IMR-90 (cell line): ENCODE data around the gene OXNAD1. TPM values are rescaled to one million over a fixed set of nuclear protein-coding genes. Genes with fewer than 3 reads are reported as not detected.

Experiments used
- ATAC-seq: fragments of 200-7000 bp; cut with Tn5 transposase; 2 replicates; pipeline ENCODE4 v1.9.1; 2020; ENCODE audit warnings: low read depth, mild to moderate bottlenecking, moderate library complexity
- BruUV-seq: library from RNA; stranded (reverse); fragments of 400-500 nt; replicated peaks from 2 replicates; lab custom pipeline; 2021; lab: Mats Ljungman, UMichigan
- CTCF ChIA-PET: fragments of 300-600 bp; formaldehyde crosslinking; extraction: SDS; loops from one replicate; lab custom pipeline; 2021; ENCODE audit warnings: antibody characterized with exemption; lab: Yijun Ruan, JAX
- POLR2A ChIA-PET: fragments of 300-600 bp; sonication (Branson Sonifier 250); formaldehyde crosslinking; loops from one replicate; lab custom pipeline; 2022; ENCODE audit warnings: antibody characterized with exemption; ENCODE audit not compliant: unreplicated experiment; lab: Charles Lee
- DNase-seq: peaks from one replicate; pipeline ENCODE4 v3.0.0; 2013
- H2AFZ ChIP-seq: replicated peaks from 2 replicates; pipeline ENCODE3; 2013; ENCODE audit warnings: low read length, mild to moderate bottlenecking; ENCODE audit not compliant: poor library complexity
- H2AK5ac ChIP-seq: 2 replicates; pipeline ENCODE4 v1.6.1; 2013; ENCODE audit warnings: low read depth, low read length, inconsistent platforms
- H2AK9ac ChIP-seq: replicated peaks from 2 replicates; pipeline ENCODE3; 2013; ENCODE audit warnings: mild to moderate bottlenecking, low read depth, low read length, moderate library complexity; ENCODE audit not compliant: poor library complexity
- H2BK120ac ChIP-seq: 2 replicates; pipeline ENCODE4 v1.6.1; 2013; ENCODE audit warnings: low read depth, low read length, inconsistent platforms
- H2BK15ac ChIP-seq: 3 replicates; pipeline ENCODE4 v1.6.1; 2013; ENCODE audit warnings: low read depth, low read length, inconsistent platforms
- H2BK20ac ChIP-seq: 2 replicates; pipeline ENCODE4 v1.6.1; 2013; ENCODE audit warnings: low read depth, mild to moderate bottlenecking, inconsistent platforms, low read length, moderate library complexity
- H2BK5ac ChIP-seq: 2 replicates; pipeline ENCODE4 v1.6.1; 2013; ENCODE audit warnings: mild to moderate bottlenecking, low read depth, low read length, inconsistent platforms; ENCODE audit not compliant: poor library complexity, severe bottlenecking
- H3K14ac ChIP-seq: replicated peaks from 2 replicates; pipeline ENCODE4 v1.6.1; 2013; ENCODE audit warnings: low read depth, low read length, inconsistent platforms
- H3K18ac ChIP-seq: 2 replicates; pipeline ENCODE4 v1.6.1; 2013; ENCODE audit warnings: low read depth, low read length, control low read depth
- H3K23ac ChIP-seq: 2 replicates; pipeline ENCODE4 v1.6.1; 2013; ENCODE audit warnings: low read depth, low read length, inconsistent platforms
- H3K27ac ChIP-seq: 2 replicates; pipeline ENCODE4 v1.5.1; 2013; ENCODE audit warnings: mild to moderate bottlenecking, control low read depth, low read length; ENCODE audit not compliant: insufficient read depth
- H3K27me3 ChIP-seq: 2 replicates; pipeline ENCODE4 v1.6.1; 2013; ENCODE audit warnings: low read length; ENCODE audit not compliant: control insufficient read depth, insufficient read depth
- H3K36me3 ChIP-seq: 2 replicates; pipeline ENCODE4 v1.6.1; 2013; ENCODE audit warnings: low read length, mixed read lengths; ENCODE audit not compliant: control insufficient read depth, insufficient read depth
- H3K4ac ChIP-seq: 2 replicates; pipeline ENCODE4 v1.6.1; 2013; ENCODE audit warnings: low read depth, low read length, inconsistent platforms
- H3K4me1 ChIP-seq: 2 replicates; pipeline ENCODE4 v1.6.1; 2013; ENCODE audit warnings: low read length, mixed read lengths; ENCODE audit not compliant: control insufficient read depth, insufficient read depth
- H3K4me2 ChIP-seq: 2 replicates; pipeline ENCODE4 v1.6.1; 2013; ENCODE audit warnings: low read depth, mild to moderate bottlenecking, control low read depth, low read length, moderate library complexity
- H3K4me3 ChIP-seq: 2 replicates; pipeline ENCODE4 v1.5.1; 2013; ENCODE audit warnings: low read depth, mild to moderate bottlenecking, control low read depth, low read length, moderate library complexity; ENCODE audit not compliant: insufficient read depth
- H3K56ac ChIP-seq: 2 replicates; pipeline ENCODE4 v1.6.1; 2013; ENCODE audit warnings: low read length, inconsistent platforms; ENCODE audit not compliant: insufficient read depth; ENCODE audit errors: extremely low read depth
- H3K79me1 ChIP-seq, 2 experiments: 2 replicates each; pipeline ENCODE4 v1.6.1; 2013; ENCODE audit warnings: low read length in 2 of 2, inconsistent platforms in 1 of 2, low read depth in 1 of 2
- H3K9ac ChIP-seq: 2 replicates; pipeline ENCODE4 v1.6.1; 2013; ENCODE audit warnings: low read depth, low read length, control low read depth
- H3K9me1 ChIP-seq: 2 replicates; pipeline ENCODE4 v1.6.1; 2013; ENCODE audit warnings: low read length, inconsistent platforms; ENCODE audit not compliant: insufficient read depth
- H3K9me3 ChIP-seq: 2 replicates; pipeline ENCODE4 v1.6.1; 2013; ENCODE audit warnings: low read length; ENCODE audit not compliant: control insufficient read depth, insufficient read depth
- H4K20me1 ChIP-seq: 2 replicates; pipeline ENCODE4 v1.6.1; 2013; ENCODE audit warnings: low read length, inconsistent platforms; ENCODE audit not compliant: insufficient read depth
- H4K5ac ChIP-seq: 2 replicates; pipeline ENCODE4 v1.6.1; 2013; ENCODE audit warnings: mild to moderate bottlenecking, low read depth, low read length, control low read depth
- H4K8ac ChIP-seq, 2 experiments: 2 replicates each; pipeline ENCODE4 v1.6.1; 2013; ENCODE audit warnings: low read depth in 2 of 2, low read length in 2 of 2, control low read depth in 1 of 2, inconsistent platforms in 1 of 2
- H4K91ac ChIP-seq: 2 replicates; pipeline ENCODE4 v1.6.1; 2013; ENCODE audit warnings: low read depth, low read length, inconsistent platforms; ENCODE audit not compliant: insufficient read depth
- BHLHE40 ChIP-seq: fragments of 150-350 bp; IDR thresholded peaks from 2 replicates; pipeline ENCODE4 v1.6.1; 2016; ENCODE audit warnings: mild to moderate bottlenecking, low read depth, low read length
- CEBPB ChIP-seq: IDR thresholded peaks from 2 replicates; pipeline ENCODE4 v1.6.1; 2012; ENCODE audit warnings: low read depth, low read length, improper control_type of control experiment
- CHD1 ChIP-seq: IDR thresholded peaks from 2 replicates; pipeline ENCODE4 v1.6.1; 2012; ENCODE audit warnings: low read depth, low read length, improper control_type of control experiment
- CTCF ChIP-seq: conservative IDR thresholded peaks from 2 replicates; pipeline ENCODE4 v1.5.1; 2012; ENCODE audit warnings: mild to moderate bottlenecking, low read depth, low read length, improper control_type of control experiment
- FOS ChIP-seq: fragments of 150-350 bp; IDR thresholded peaks from 2 replicates; pipeline ENCODE4 v1.6.1; 2016; ENCODE audit warnings: low read depth, low read length
- MAZ ChIP-seq: IDR thresholded peaks from 2 replicates; pipeline ENCODE4 v1.6.1; 2012; ENCODE audit warnings: low read depth, mild to moderate bottlenecking, low read length, improper control_type of control experiment, moderate library complexity, borderline replicate concordance
- NFE2L2 ChIP-seq: fragments of 150-350 bp; IDR thresholded peaks from 2 replicates; pipeline ENCODE4 v1.6.1; 2016; ENCODE audit warnings: low read depth, mild to moderate bottlenecking, low read length
- RAD21 ChIP-seq: IDR thresholded peaks from 2 replicates; pipeline ENCODE4 v1.6.1; 2012; ENCODE audit warnings: low read length, improper control_type of control experiment
- RCOR1 ChIP-seq: IDR thresholded peaks from 2 replicates; pipeline ENCODE4 v1.6.1; 2012; ENCODE audit warnings: mild to moderate bottlenecking, low read length, improper control_type of control experiment; ENCODE audit not compliant: insufficient replicate concordance
- RFX5 ChIP-seq: IDR thresholded peaks from 2 replicates; pipeline ENCODE4 v1.8.0; 2012; ENCODE audit warnings: low read depth, mild to moderate bottlenecking, low read length, moderate library complexity
- SMC3 ChIP-seq: fragments of 150-350 bp; IDR thresholded peaks from 2 replicates; pipeline ENCODE4 v1.6.1; 2016; ENCODE audit warnings: low read depth, mild to moderate bottlenecking, antibody characterized with exemption, low read length, moderate library complexity
- USF2 ChIP-seq: fragments of 150-350 bp; IDR thresholded peaks from 2 replicates; pipeline ENCODE4 v1.6.1; 2017; ENCODE audit warnings: mild to moderate bottlenecking, antibody characterized with exemption, low read length, low read depth
- WGBS, 2 experiments: methylation state at CpG; one replicate each; pipeline versions ENCODE4 v1.1.5 to v1.1.7; 2013; ENCODE audit warnings: missing lambda C conversion rate in 2 of 2; ENCODE audit not compliant: insufficient read length in 1 of 2; ENCODE audit errors: extremely low coverage in 2 of 2; 5-methylcytosine and 5-hydroxymethylcytosine counted together
- dilution Hi-C: fragments of 300-500 bp; cut with HindIII; formaldehyde crosslinking; loops from one replicate; pipeline ENCODE4 v1.14.3; 2018; ENCODE audit warnings: low sequenced_read_pairs; ENCODE audit not compliant: unreplicated experiment
- in situ Hi-C: fragments of 300-500 bp; cut with MboI; formaldehyde crosslinking; loops from 3 replicates; pipeline ENCODE4 v1.14.3; 2019; ENCODE audit warnings: low sequenced_read_pairs, inconsistent platforms, mixed read lengths
- intact Hi-C: fragments of 100-400 bp; cut with micrococcal nuclease; formaldehyde crosslinking; loops from 2 replicates; pipeline ENCODE4 v1.10.0; 2022
- polyA plus RNA-seq, 3 experiments: library from polyadenylated mRNA; depleted of rRNA; stranded (reverse); fragments of >200 nt; gene quantifications; 2 replicates each; pipeline ENCODE4 v1.2.3, GENCODE V29; 2012; ENCODE audit warnings: low replicate concordance in 1 of 3
- total RNA-seq: library from RNA; depleted of rRNA; stranded (reverse); fragments of >200 nt; gene quantifications from 2 replicates; pipeline ENCODE4 v1.2.3, GENCODE V29; 2012

Gene OXNAD1
- total and polyA plus RNA-seq, 2 of the 4 experiments (the other 2 are of a cell fraction), result 6.2 to 11.3 TPM

DNA sequence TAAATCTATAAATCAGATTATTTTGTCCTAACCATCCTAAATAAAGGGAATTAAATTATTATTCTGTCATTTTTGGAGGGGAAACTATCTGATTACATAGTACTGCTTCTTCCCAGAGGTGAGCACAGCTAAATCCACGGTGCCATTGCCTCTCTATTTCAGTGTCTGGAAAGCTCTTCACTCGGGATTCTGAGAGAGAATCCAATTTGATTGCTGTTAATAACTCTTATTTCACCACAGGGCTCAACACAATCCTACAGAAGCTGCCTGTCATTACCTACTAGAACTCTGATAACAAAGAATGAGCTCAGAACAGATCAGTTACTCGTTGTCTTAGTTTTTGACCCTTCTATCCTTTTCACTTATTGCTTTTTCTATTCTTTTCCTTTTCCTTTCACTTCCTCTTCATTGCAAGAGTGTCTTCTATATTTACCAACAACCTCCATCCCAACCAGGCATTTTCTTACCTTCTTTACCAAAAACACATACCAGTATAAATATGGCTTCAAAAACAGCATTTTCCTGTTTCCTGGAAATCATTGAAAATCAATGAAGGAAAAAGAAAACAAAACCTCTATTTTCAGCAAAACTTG lies 30.4 kb downstream of the OXNAD1 start:
- Histone ChIP-seq H3K4me1 (no peaks in the 10 kb centered on the region; the same call in 1 of the 2 replicates), H2BK20ac (no peak overlapping the region), H3K4ac (no peak overlapping the region), H2BK120ac (no peak overlapping the region), H4K20me1 (no peaks in the 10 kb centered on the region), H3K18ac (no peak overlapping the region), H4K91ac (no peak overlapping the region), H3K27me3 (no peaks in the 10 kb centered on the region), H2AK5ac (no peak overlapping the region), H4K8ac (no peak overlapping the region), H2BK5ac (no peak overlapping the region), H3K14ac (no peak overlapping the region), H3K9me3 (no peaks in the 10 kb centered on the region), H4K5ac (no peak overlapping the region), H2AFZ (no peak overlapping the region), H2BK15ac (no peak overlapping the region), H3K79me1 (no peaks in the 10 kb centered on the region), H3K9ac (no peak overlapping the region), H3K56ac (no peak overlapping the region), H2AK9ac (no peak overlapping the region), H3K36me3 (peaks cover 4% of the 10 kb centered on the region; the same call in 1 of the 2 replicates), H3K4me2 (no peak overlapping the region), H3K27ac (no peak overlapping the region), H3K4me3 (no peak overlapping the region), H3K9me1 (no peaks in the 10 kb centered on the region; the same call in 1 of the 2 replicates), H3K23ac (no peak overlapping the region)
- dilution Hi-C loops (loop anchor here (25.0 kb wide), 1 partner anchor 242 kb away; no protein-coding TSS in a partner anchor), in situ Hi-C loops (loop anchor here (25.0 kb wide), 3 partner anchors 592 to 942 kb away; partner anchors contain the start of gene PLCL2), intact Hi-C loops (no loop called here)
- no peak for DNase-seq
- no TSS peak for BruUV-seq
- TF ChIP-seq CEBPB (no peak), CHD1 (no peak), RFX5 (no peak), NFE2L2 (no peak), SMC3 (no peak), FOS (no peak), BHLHE40 (no peak), RCOR1 (no peak), MAZ (no peak), CTCF (no peak), RAD21 (no peak), USF2 (no peak)
- ChIA-PET CTCF (interaction anchor here (1.5 kb wide), 1 partner anchor 221 kb away, joined by 4 read pairs; no protein-coding TSS in a partner anchor), POLR2A (interaction anchor here (0.7 kb wide), 1 partner anchor 331 kb away, joined by 3 read pairs; no protein-coding TSS in a partner anchor)
- WGBS, 2 experiments, result 86% methylated on average over 1 of the region's 3 CpGs; no CpG with 5 or more reads in 1 of the 2 experiments
- no peak for ATAC-seq
